Neural progenitor cell (in vitro differentiated cells): ENCODE results near the gene CDK1.

Experiments
- EZH2 ChIP-seq: fragments of 200-600 bp; sonication (generic); IDR thresholded peaks from 2 replicates; pipeline ENCODE4 v1.6.1; 2017; ENCODE audit warnings: antibody characterized with exemption, mild to moderate bottlenecking, moderate library complexity
- EZH2phosphoT487 ChIP-seq: fragments of 200-600 bp; sonication (generic); IDR thresholded peaks from 2 replicates; pipeline ENCODE4 v1.6.1; 2017; ENCODE audit warnings: antibody characterized with exemption
- TF ChIP-seq, protein P1 (sequence below): fragments of 200-600 bp; sonication (generic); IDR thresholded peaks from 2 replicates; pipeline ENCODE4 v1.5.1; 2017; ENCODE audit warnings: antibody characterized with exemption, mild to moderate bottlenecking

DNA sequence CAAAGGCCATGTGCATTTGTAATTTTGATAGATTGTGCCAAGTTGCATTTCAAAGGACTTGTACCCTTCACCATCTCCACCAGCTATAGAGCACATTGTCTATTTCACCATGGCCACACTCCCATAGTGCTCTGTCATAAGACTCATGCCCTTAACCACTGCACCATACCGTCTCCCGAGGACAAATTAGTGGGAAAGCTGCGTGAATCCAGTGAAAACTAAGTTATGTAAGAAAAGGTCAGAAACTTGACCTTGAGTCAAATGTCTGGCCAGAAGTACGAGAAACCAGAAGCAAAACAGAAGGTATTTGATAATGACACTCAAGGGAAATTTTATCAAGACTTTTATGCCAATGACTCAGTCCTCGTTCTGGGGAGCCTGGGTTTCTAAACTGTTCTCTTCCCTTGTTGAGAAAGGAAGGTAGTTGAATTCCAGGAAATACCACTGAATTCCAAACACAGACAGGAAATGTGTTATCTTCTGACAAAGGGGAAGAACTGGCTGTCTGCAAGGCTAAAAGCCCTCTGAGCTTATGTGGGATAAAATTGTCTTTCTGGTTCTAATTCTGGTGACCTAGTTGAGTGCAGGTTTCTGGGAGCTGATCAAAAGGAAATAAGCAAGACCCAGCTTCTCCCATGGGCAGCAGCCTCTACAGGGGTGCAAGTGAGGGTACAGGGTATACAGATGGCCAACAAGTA lies 49.7 kb downstream of the CDK1 start:
- TF ChIP-seq, protein P1, sequence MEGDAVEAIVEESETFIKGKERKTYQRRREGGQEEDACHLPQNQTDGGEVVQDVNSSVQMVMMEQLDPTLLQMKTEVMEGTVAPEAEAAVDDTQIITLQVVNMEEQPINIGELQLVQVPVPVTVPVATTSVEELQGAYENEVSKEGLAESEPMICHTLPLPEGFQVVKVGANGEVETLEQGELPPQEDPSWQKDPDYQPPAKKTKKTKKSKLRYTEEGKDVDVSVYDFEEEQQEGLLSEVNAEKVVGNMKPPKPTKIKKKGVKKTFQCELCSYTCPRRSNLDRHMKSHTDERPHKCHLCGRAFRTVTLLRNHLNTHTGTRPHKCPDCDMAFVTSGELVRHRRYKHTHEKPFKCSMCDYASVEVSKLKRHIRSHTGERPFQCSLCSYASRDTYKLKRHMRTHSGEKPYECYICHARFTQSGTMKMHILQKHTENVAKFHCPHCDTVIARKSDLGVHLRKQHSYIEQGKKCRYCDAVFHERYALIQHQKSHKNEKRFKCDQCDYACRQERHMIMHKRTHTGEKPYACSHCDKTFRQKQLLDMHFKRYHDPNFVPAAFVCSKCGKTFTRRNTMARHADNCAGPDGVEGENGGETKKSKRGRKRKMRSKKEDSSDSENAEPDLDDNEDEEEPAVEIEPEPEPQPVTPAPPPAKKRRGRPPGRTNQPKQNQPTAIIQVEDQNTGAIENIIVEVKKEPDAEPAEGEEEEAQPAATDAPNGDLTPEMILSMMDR: no peak
- TF ChIP-seq EZH2 (no peak), EZH2phosphoT487 (no peak)
